Neural cell (in vitro differentiated cells): ENCODE results near the gene PAEP. TPM values are rescaled to one million over a fixed set of nuclear protein-coding genes. Genes with fewer than 3 reads are reported as not detected.
"Not testable (repeated sequence)": the region's sequence is repeated elsewhere in the genome, so short reads cannot be mapped to it uniquely, and the experiment has no call there.

Source experiments
- H2AFZ ChIP-seq: fragments of 200-600, 300-800 bp; sonication (generic), shearing (Covaris generic); 2 replicates; pipeline ENCODE4 v1.6.0; 2014; ENCODE audit warnings: low read depth, mild to moderate bottlenecking, antibody characterized with exemption, low read length, moderate library complexity
- H3F3A ChIP-seq: fragments of 200-600 bp; shearing (Covaris generic); 2 replicates; pipeline ENCODE4 v1.6.1; 2016; ENCODE audit warnings: mild to moderate bottlenecking, moderate library complexity, mixed read lengths, antibody characterized with exemption, low read length; ENCODE audit not compliant: insufficient read depth, poor library complexity, severe bottlenecking
- H3K27ac ChIP-seq: fragments of 200-600, 300-800 bp; sonication (generic), shearing (Covaris generic); 2 replicates; pipeline ENCODE4 v1.5.1; 2014; ENCODE audit warnings: mild to moderate bottlenecking, low read length, moderate library complexity
- H3K27me3 ChIP-seq: fragments of 300-800, 200-600 bp; sonication (generic), shearing (Covaris generic); 2 replicates; pipeline ENCODE4 v1.6.0; 2014; ENCODE audit warnings: mild to moderate bottlenecking, low read depth, low read length, moderate library complexity; ENCODE audit not compliant: insufficient read depth
- H3K36me3 ChIP-seq: fragments of 300-800, 200-600 bp; sonication (generic), shearing (Covaris generic); 2 replicates; pipeline ENCODE4 v1.5.1; 2014; ENCODE audit warnings: mild to moderate bottlenecking, antibody characterized with exemption, low read length, moderate library complexity; ENCODE audit not compliant: insufficient read depth
- H3K4me2 ChIP-seq: fragments of 300-800, 200-600 bp; sonication (generic), shearing (Covaris generic); 2 replicates; pipeline ENCODE4 v1.6.0; 2014; ENCODE audit warnings: mild to moderate bottlenecking, low read length
- H3K4me3 ChIP-seq: fragments of 300-800, 200-600 bp; sonication (generic), shearing (Covaris generic); 2 replicates; pipeline ENCODE4 v1.5.1; 2014; ENCODE audit warnings: mild to moderate bottlenecking, low read length, moderate library complexity
- H3K79me2 ChIP-seq: fragments of 200-600 bp; shearing (Covaris generic); replicated peaks from 2 replicates; pipeline ENCODE4 v1.6.0; 2014; ENCODE audit warnings: mild to moderate bottlenecking, low read length, moderate library complexity; ENCODE audit not compliant: insufficient read depth
- H3K9ac ChIP-seq: fragments of 300-800, 200-600 bp; sonication (generic), shearing (Covaris generic); 2 replicates; pipeline ENCODE4 v1.6.1; 2016; ENCODE audit warnings: mild to moderate bottlenecking, low read length, mixed read lengths
- H3K9me2 ChIP-seq: fragments of 200-600 bp; shearing (Covaris generic); 2 replicates; pipeline ENCODE4 v1.6.1; 2016; ENCODE audit warnings: mild to moderate bottlenecking, low read length, mixed read lengths; ENCODE audit not compliant: insufficient read depth
- H3K9me3 ChIP-seq: fragments of 200-600, 300-800 bp; sonication (generic), shearing (Covaris generic); 2 replicates; pipeline ENCODE4 v1.6.1; 2016; ENCODE audit warnings: mild to moderate bottlenecking, mixed run types, low read length, moderate library complexity, mixed read lengths
- H4K20me1 ChIP-seq: fragments of 200-600 bp; shearing (Covaris generic); 2 replicates; pipeline ENCODE4 v1.6.1; 2016; ENCODE audit warnings: mild to moderate bottlenecking, mixed run types; ENCODE audit not compliant: insufficient read depth
- EP300 ChIP-seq: fragments of 450-650 bp; conservative IDR thresholded peaks from 2 replicates; pipeline ENCODE4 v1.6.1; 2014; ENCODE audit warnings: antibody characterized with exemption, mild to moderate bottlenecking, moderate library complexity; ENCODE audit not compliant: poor library complexity, severe bottlenecking
- EZH2 ChIP-seq: fragments of 200-600, 300-800 bp; shearing (Covaris generic), sonication (generic); IDR thresholded peaks from 2 replicates; pipeline ENCODE4 v1.6.1; 2014; ENCODE audit warnings: antibody characterized with exemption, low read length, borderline replicate concordance, mild to moderate bottlenecking; ENCODE audit not compliant: insufficient read depth, poor library complexity, severe bottlenecking
- MXI1 ChIP-seq: fragments of 450-650 bp; conservative IDR thresholded peaks from 2 replicates; pipeline ENCODE4 v1.6.1; 2014; ENCODE audit warnings: antibody characterized with exemption, mild to moderate bottlenecking; ENCODE audit not compliant: poor library complexity, severe bottlenecking
- POLR2AphosphoS5 ChIP-seq: IDR thresholded peaks from 2 replicates; pipeline ENCODE4 v1.6.1; 2012
- RAD21 ChIP-seq: fragments of 450-650 bp; conservative IDR thresholded peaks from 2 replicates; pipeline ENCODE4 v1.6.1; 2014; ENCODE audit warnings: antibody characterized with exemption, mild to moderate bottlenecking, moderate library complexity
- SMC3 ChIP-seq: fragments of 450-650 bp; conservative IDR thresholded peaks from 2 replicates; pipeline ENCODE4 v1.6.1; 2014; ENCODE audit warnings: antibody characterized with exemption, mild to moderate bottlenecking, moderate library complexity; ENCODE audit not compliant: poor library complexity
- TAF1 ChIP-seq: IDR thresholded peaks from 2 replicates; pipeline ENCODE4 v1.6.1; 2012; ENCODE audit warnings: low read depth
- polyA plus RNA-seq: library from polyadenylated mRNA; depleted of rRNA; stranded (reverse); fragments of >200 nt; gene quantifications from 2 replicates; pipeline ENCODE4 v1.2.3, GENCODE V29; 2014
- TF ChIP-seq, protein P1 (sequence below): fragments of 450-650 bp; IDR thresholded peaks from 2 replicates; pipeline ENCODE4 v1.5.1; 2014; ENCODE audit warnings: antibody characterized with exemption, mild to moderate bottlenecking, moderate library complexity; ENCODE audit not compliant: poor library complexity, severe bottlenecking
- TF ChIP-seq, protein P2 (sequence below): IDR thresholded peaks from 2 replicates; pipeline ENCODE4 v1.6.1; 2012; ENCODE audit warnings: borderline replicate concordance

Gene PAEP
- polyA plus RNA-seq, 1 donor from 2014 or later, result not detected

- no peaks in the 10 kb centered on the region for H4K20me1 ChIP-seq
- H3K4me2 ChIP-seq, result no peak overlapping the region
- H3K4me3 ChIP-seq, result no peak overlapping the region
- H3K27ac ChIP-seq, result no peak overlapping the region
- H3K79me2 ChIP-seq, result no peaks in the 10 kb centered on the region
- H3K27me3 ChIP-seq, result no peaks in the 10 kb centered on the region
- no peak overlapping the region for H3K9ac ChIP-seq
- H3K9me3 ChIP-seq, result no peaks in the 10 kb centered on the region
- H2AFZ ChIP-seq, result no peak overlapping the region
- TF ChIP-seq TAF1 (no peak), POLR2AphosphoS5 (no peak)
- no peaks in the 10 kb centered on the region for H3F3A ChIP-seq
- H3K9me2 ChIP-seq, result no peaks in the 10 kb centered on the region
- no peaks in the 10 kb centered on the region for H3K36me3 ChIP-seq
These were observed 48.7 kb upstream of the PAEP start for GRCh38 chr9:135512904-135513303.

- no peak overlapping the region for H3K9ac ChIP-seq
- H3K27me3 ChIP-seq, result no peaks in the 10 kb centered on the region
- no peaks in the 10 kb centered on the region for H3K9me3 ChIP-seq
- no peaks in the 10 kb centered on the region for H3K79me2 ChIP-seq
- H2AFZ ChIP-seq, result no peak overlapping the region
- H4K20me1 ChIP-seq, result no peaks in the 10 kb centered on the region
- H3K9me2 ChIP-seq, result no peaks in the 10 kb centered on the region
- no peaks in the 10 kb centered on the region for H3K36me3 ChIP-seq
- H3K4me3 ChIP-seq, result no peak overlapping the region
- no peak overlapping the region for H3K4me2 ChIP-seq
- TF ChIP-seq POLR2AphosphoS5 (no peak), RAD21 (no peak), SMC3 (no peak), EZH2 (no peak), TAF1 (no peak), MXI1 (no peak), EP300 (no peak)
- TF ChIP-seq, protein P1, sequence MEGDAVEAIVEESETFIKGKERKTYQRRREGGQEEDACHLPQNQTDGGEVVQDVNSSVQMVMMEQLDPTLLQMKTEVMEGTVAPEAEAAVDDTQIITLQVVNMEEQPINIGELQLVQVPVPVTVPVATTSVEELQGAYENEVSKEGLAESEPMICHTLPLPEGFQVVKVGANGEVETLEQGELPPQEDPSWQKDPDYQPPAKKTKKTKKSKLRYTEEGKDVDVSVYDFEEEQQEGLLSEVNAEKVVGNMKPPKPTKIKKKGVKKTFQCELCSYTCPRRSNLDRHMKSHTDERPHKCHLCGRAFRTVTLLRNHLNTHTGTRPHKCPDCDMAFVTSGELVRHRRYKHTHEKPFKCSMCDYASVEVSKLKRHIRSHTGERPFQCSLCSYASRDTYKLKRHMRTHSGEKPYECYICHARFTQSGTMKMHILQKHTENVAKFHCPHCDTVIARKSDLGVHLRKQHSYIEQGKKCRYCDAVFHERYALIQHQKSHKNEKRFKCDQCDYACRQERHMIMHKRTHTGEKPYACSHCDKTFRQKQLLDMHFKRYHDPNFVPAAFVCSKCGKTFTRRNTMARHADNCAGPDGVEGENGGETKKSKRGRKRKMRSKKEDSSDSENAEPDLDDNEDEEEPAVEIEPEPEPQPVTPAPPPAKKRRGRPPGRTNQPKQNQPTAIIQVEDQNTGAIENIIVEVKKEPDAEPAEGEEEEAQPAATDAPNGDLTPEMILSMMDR, result no peak
- TF ChIP-seq, protein P2, sequence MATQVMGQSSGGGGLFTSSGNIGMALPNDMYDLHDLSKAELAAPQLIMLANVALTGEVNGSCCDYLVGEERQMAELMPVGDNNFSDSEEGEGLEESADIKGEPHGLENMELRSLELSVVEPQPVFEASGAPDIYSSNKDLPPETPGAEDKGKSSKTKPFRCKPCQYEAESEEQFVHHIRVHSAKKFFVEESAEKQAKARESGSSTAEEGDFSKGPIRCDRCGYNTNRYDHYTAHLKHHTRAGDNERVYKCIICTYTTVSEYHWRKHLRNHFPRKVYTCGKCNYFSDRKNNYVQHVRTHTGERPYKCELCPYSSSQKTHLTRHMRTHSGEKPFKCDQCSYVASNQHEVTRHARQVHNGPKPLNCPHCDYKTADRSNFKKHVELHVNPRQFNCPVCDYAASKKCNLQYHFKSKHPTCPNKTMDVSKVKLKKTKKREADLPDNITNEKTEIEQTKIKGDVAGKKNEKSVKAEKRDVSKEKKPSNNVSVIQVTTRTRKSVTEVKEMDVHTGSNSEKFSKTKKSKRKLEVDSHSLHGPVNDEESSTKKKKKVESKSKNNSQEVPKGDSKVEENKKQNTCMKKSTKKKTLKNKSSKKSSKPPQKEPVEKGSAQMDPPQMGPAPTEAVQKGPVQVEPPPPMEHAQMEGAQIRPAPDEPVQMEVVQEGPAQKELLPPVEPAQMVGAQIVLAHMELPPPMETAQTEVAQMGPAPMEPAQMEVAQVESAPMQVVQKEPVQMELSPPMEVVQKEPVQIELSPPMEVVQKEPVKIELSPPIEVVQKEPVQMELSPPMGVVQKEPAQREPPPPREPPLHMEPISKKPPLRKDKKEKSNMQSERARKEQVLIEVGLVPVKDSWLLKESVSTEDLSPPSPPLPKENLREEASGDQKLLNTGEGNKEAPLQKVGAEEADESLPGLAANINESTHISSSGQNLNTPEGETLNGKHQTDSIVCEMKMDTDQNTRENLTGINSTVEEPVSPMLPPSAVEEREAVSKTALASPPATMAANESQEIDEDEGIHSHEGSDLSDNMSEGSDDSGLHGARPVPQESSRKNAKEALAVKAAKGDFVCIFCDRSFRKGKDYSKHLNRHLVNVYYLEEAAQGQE, result no peak
- no peaks in the 10 kb centered on the region for H3F3A ChIP-seq
- no peak overlapping the region for H3K27ac ChIP-seq
These were observed 48.2 kb upstream of the PAEP start for GRCh38 chr9:135513351-135513846.

DNA sequence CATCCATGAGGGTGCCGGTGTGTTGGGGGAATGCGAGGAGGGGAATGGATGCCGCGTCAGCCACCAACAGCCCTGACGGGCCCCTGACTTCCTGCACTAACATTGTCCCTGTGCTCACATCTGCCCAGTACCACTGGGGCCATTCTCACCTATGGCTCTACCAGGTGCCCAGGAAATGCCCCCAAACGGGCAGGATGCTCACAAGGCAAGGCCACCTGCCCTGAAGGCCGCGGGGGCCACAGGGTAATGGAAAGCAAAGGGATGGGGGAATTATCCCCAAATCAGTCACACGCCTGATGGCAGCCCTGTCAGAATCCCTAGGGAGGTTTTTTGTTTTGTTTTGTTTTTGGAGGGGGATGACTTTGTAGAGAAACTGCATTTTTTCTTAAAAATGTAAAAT lies 47.6 kb upstream of the PAEP start:
- H3K27me3 ChIP-seq, H2AFZ ChIP-seq, H3K36me3 ChIP-seq, H3K9ac ChIP-seq, H3K79me2 ChIP-seq, H3K4me2 ChIP-seq, H3F3A ChIP-seq, H3K4me3 ChIP-seq, H3K27ac ChIP-seq, H4K20me1 ChIP-seq, H3K9me2 ChIP-seq, H3K9me3 ChIP-seq: not testable (repeated sequence)
